WERI-Rb-1 (cell line): ENCODE results near the gene PUS10.

Experiments
- DNase-seq: peaks from one replicate; pipeline ENCODE4 v3.0.0-alpha.2; 2020
- H3K27ac ChIP-seq: fragments of 250-450 bp; sonication (Bioruptor Pico); 2 replicates; pipeline ENCODE4 v1.5.1; 2020; ENCODE audit warnings: mild to moderate bottlenecking, moderate library complexity
- H3K27me3 ChIP-seq: fragments of 250-450 bp; sonication (Bioruptor Pico); 2 replicates; pipeline ENCODE4 v1.5.1; 2021; ENCODE audit warnings: mild to moderate bottlenecking, low read depth, moderate library complexity; ENCODE audit not compliant: insufficient read depth, severe bottlenecking
- H3K36me3 ChIP-seq: fragments of 250-450 bp; sonication (Bioruptor Pico); 2 replicates; pipeline ENCODE4 v1.5.1; 2020; ENCODE audit warnings: mild to moderate bottlenecking, moderate library complexity
- H3K4me3 ChIP-seq: 2 replicates; pipeline ENCODE4 v1.5.1; 2011; ENCODE audit warnings: low read depth, mild to moderate bottlenecking, control low read depth, low read length
- H3K9me3 ChIP-seq: fragments of 250-450 bp; sonication (Bioruptor Pico); 2 replicates; pipeline ENCODE4 v1.5.1; 2021; ENCODE audit warnings: mild to moderate bottlenecking, moderate library complexity; ENCODE audit not compliant: severe bottlenecking
- CTCF ChIP-seq: IDR thresholded peaks from 2 replicates; pipeline ENCODE4 v1.5.1; 2011; ENCODE audit warnings: low read depth, mild to moderate bottlenecking, control low read depth, inconsistent platforms, low read length

The PUS10 gene

GRCh38 chr2:60974652-60975051 is 43.4 kb downstream of the PUS10 start:
- no peak overlapping the region for H3K27ac ChIP-seq
- no peak overlapping the region for H3K4me3 ChIP-seq

GRCh38 chr2:60973705-60974104 is 44.4 kb downstream of the PUS10 start:
- no peak for DNase-seq
- Histone ChIP-seq H3K4me3 (no peak overlapping the region), H3K36me3 (no peaks in the 10 kb centered on the region), H3K9me3 (peaks cover 4% of the 10 kb centered on the region), H3K27ac (no peak overlapping the region), H3K27me3 (no peaks in the 10 kb centered on the region)
- no peak for TF ChIP-seq CTCF

More at GRCh38 chr2:60974652-60975051, 43.4 kb downstream of the PUS10 start:
- no peak for DNase-seq
- Histone ChIP-seq H3K9me3 (peaks cover 4% of the 10 kb centered on the region), H3K36me3 (no peaks in the 10 kb centered on the region), H3K27me3 (no peaks in the 10 kb centered on the region)
- TF ChIP-seq CTCF: no peak

- DNase-seq: no peak
- no peaks in the 10 kb centered on the region for H3K36me3 ChIP-seq
- no peaks in the 10 kb centered on the region for H3K27me3 ChIP-seq
- H3K9me3 ChIP-seq: peaks cover 4% of the 10 kb centered on the region
- H3K27ac ChIP-seq: no peak overlapping the region
- no peak for TF ChIP-seq CTCF
- H3K4me3 ChIP-seq: no peak overlapping the region
These were observed 45.0 kb downstream of the PUS10 start for GRCh38 chr2:60972889-60973656.

GRCh38 chr2:60966507-60967405 is 51.3 kb downstream of the PUS10 start:
- no peaks in the 10 kb centered on the region for H3K9me3 ChIP-seq
- TF ChIP-seq CTCF: no peak
- no peak overlapping the region for H3K4me3 ChIP-seq
- no peak for DNase-seq
- no peak overlapping the region for H3K27ac ChIP-seq
- H3K36me3 ChIP-seq: no peaks in the 10 kb centered on the region
- H3K27me3 ChIP-seq: no peaks in the 10 kb centered on the region

GRCh38 chr2:60965499-60965785 is 52.6 kb downstream of the PUS10 start:
- Histone ChIP-seq H3K4me3 (no peak overlapping the region), H3K36me3 (no peaks in the 10 kb centered on the region), H3K27me3 (no peaks in the 10 kb centered on the region), H3K27ac (no peak overlapping the region), H3K9me3 (no peaks in the 10 kb centered on the region)
- DNase-seq: no peak
- no peak for TF ChIP-seq CTCF
